Ramos (cell line): ENCODE measurements around the gene IP6K2.
"Not testable (repeated sequence)": the region's sequence is repeated elsewhere in the genome, so short reads cannot be mapped to it uniquely, and the experiment has no call there.

Experiments used
- in situ Hi-C: fragments of 300-500 bp; cut with MboI; formaldehyde crosslinking; loops from one replicate; pipeline ENCODE4 v1.14.3; 2022; ENCODE audit warnings: low sequenced_read_pairs; ENCODE audit not compliant: unreplicated experiment

Gene IP6K2

GRCh38 chr3:48716982-48717746, at the start of gene IP6K2:
Gene IP6K2, minus strand, starts transcription at chr3:48717221. Its CDS starts 21,930 bp downstream, at chr3:48695291.
- in situ Hi-C loops = no loop called here

GRCh38 chr3:48765376-48765775, 48.4 kb upstream of the IP6K2 start:
- in situ Hi-C loops = no loop called here

GRCh38 chr3:48762816-48763215, 45.8 kb upstream of the IP6K2 start:
- in situ Hi-C loops = no loop called here

- in situ Hi-C loops = not testable (repeated sequence)
These were observed 43.0 kb upstream of the IP6K2 start for GRCh38 chr3:48759991-48760540.

- in situ Hi-C loops = not testable (repeated sequence)
These were observed 42.5 kb upstream of the IP6K2 start for GRCh38 chr3:48759531-48759930.

- in situ Hi-C loops = no loop called here
These were observed 42.0 kb upstream of the IP6K2 start for GRCh38 chr3:48759071-48759470.

GRCh38 chr3:48756640-48757039, 39.6 kb upstream of the IP6K2 start:
- in situ Hi-C loops = no loop called here

- in situ Hi-C loops = no loop called here
These were observed 33.8 kb upstream of the IP6K2 start for GRCh38 chr3:48750856-48751255.

- in situ Hi-C loops = loop anchor here (25.0 kb wide), 1 partner anchor 214 kb away; no protein-coding TSS in a partner anchor
These were observed 31.7 kb upstream of the IP6K2 start for GRCh38 chr3:48748754-48749153.

- in situ Hi-C loops = loop anchor here (25.0 kb wide), 1 partner anchor 215 kb away; no protein-coding TSS in a partner anchor
These were observed 30.7 kb upstream of the IP6K2 start for GRCh38 chr3:48747706-48748105.

- in situ Hi-C loops = loop anchor here (25.0 kb wide), 1 partner anchor 215 kb away; no protein-coding TSS in a partner anchor
These were observed 30.1 kb upstream of the IP6K2 start for GRCh38 chr3:48747015-48747615.

GRCh38 chr3:48743773-48744172, 26.8 kb upstream of the IP6K2 start:
- in situ Hi-C loops = loop anchor here (25.0 kb wide), 1 partner anchor 219 kb away; no protein-coding TSS in a partner anchor

- in situ Hi-C loops = loop anchor here (25.0 kb wide), 1 partner anchor 221 kb away; no protein-coding TSS in a partner anchor
These were observed 24.2 kb upstream of the IP6K2 start for GRCh38 chr3:48741226-48741625.

- in situ Hi-C loops = loop anchor here (25.0 kb wide), 1 partner anchor 222 kb away; no protein-coding TSS in a partner anchor
These were observed 23.2 kb upstream of the IP6K2 start for GRCh38 chr3:48739955-48740823.

- in situ Hi-C loops = loop anchor here (25.0 kb wide), 1 partner anchor 223 kb away; no protein-coding TSS in a partner anchor
These were observed 22.6 kb upstream of the IP6K2 start for GRCh38 chr3:48739617-48739954.

GRCh38 chr3:48738926-48739616, 22.1 kb upstream of the IP6K2 start:
- in situ Hi-C loops = loop anchor here (25.0 kb wide), 1 partner anchor 223 kb away; no protein-coding TSS in a partner anchor

GRCh38 chr3:48738144-48738536, 21.1 kb upstream of the IP6K2 start:
- in situ Hi-C loops = loop anchor here (25.0 kb wide), 1 partner anchor 224 kb away; no protein-coding TSS in a partner anchor

- in situ Hi-C loops = loop anchor here (25.0 kb wide), 1 partner anchor 227 kb away; no protein-coding TSS in a partner anchor
These were observed 18.2 kb upstream of the IP6K2 start for GRCh38 chr3:48735075-48735767.

- in situ Hi-C loops = loop anchor here (25.0 kb wide), 1 partner anchor 228 kb away; no protein-coding TSS in a partner anchor
These were observed 17.5 kb upstream of the IP6K2 start for GRCh38 chr3:48734541-48734940.
